Thymus (tissue), 11 donors: ENCODE results near the gene YTHDF2. TPM values are rescaled to one million over a fixed set of nuclear protein-coding genes. Genes with fewer than 3 reads are reported as not detected.

Experiments
- DNase-seq, 9 donors: peaks; one replicate each; pipeline ENCODE4 v3.0.0-alpha.2; 2013; ENCODE audit warnings: low spot score in 9 of 9, low read depth in 6 of 9, missing footprints in 1 of 9
- H3K27ac ChIP-seq, 2 donors: one replicate each; pipeline ENCODE4 v1.5.1; 2013; ENCODE audit warnings: control low read depth in 1 of 2, low read depth in 1 of 2, low read length in 1 of 2, mild to moderate bottlenecking in 1 of 2, moderate library complexity in 1 of 2
- H3K27me3 ChIP-seq, 2 donors: one replicate each; pipeline ENCODE4 v1.5.1; 2013; ENCODE audit warnings: low read length in 1 of 2; ENCODE audit not compliant: control insufficient read depth in 2 of 2, insufficient read depth in 1 of 2
- H3K36me3 ChIP-seq, 2 donors: one replicate each; pipeline ENCODE4 v1.5.1; 2013; ENCODE audit warnings: low read length in 1 of 2, mild to moderate bottlenecking in 1 of 2, moderate library complexity in 1 of 2; ENCODE audit not compliant: control insufficient read depth in 2 of 2, insufficient read depth in 2 of 2
- H3K4me1 ChIP-seq, 2 donors: one replicate each; pipeline ENCODE4 v1.5.1; 2013; ENCODE audit warnings: low read length in 2 of 2; ENCODE audit not compliant: control insufficient read depth in 2 of 2, insufficient read depth in 2 of 2
- H3K4me3 ChIP-seq, 2 donors: one replicate each; pipeline ENCODE4 v1.5.1; 2013; ENCODE audit warnings: low read length in 2 of 2, control low read depth in 1 of 2, mild to moderate bottlenecking in 1 of 2
- H3K9me3 ChIP-seq, 2 donors: one replicate each; pipeline ENCODE4 v1.5.1; 2013; ENCODE audit warnings: low read length in 1 of 2, mild to moderate bottlenecking in 1 of 2; ENCODE audit not compliant: control insufficient read depth in 2 of 2, insufficient read depth in 1 of 2
- WGBS: extraction: QIAGEN DNeasy Blood & Tissue Kit; methylation state at CpG from one replicate; pipeline ENCODE4 v1.1.7; 2013; 5-methylcytosine and 5-hydroxymethylcytosine counted together
- polyA plus RNA-seq: library from polyadenylated mRNA; stranded (reverse); fragments of 200-250 nt; gene quantifications from one replicate; pipeline ENCODE4 v1.2.3, GENCODE V29; 2013
- total RNA-seq: library from RNA; stranded (reverse); fragments of 120-200 nt; gene quantifications from one replicate; pipeline ENCODE4 v1.2.4, GENCODE V29; 2013
- donor health status: healthy.

The YTHDF2 gene
- total and polyA plus RNA-seq, 2 donors, result 50.5 to 72.6 TPM

DNA sequence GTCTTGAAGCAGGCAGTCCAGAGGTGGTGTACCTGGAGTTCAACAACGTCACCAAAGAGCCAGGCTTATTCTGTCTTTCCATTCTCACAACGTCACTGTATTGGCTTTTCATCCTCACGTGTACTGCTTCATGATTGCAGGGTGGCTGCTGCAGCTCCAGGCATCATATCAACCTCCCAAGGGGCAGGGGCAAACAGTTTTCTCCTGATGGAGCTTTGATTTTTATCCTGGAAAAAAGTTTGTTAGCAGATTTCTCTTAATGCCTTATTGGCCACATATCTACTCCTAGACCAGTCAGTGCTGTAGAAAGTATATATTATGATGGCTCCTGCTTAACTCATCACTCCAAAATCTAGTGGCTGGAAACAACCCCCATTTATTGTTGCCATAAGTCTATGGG lies 66.9 kb downstream of the YTHDF2 start:
- Histone ChIP-seq H3K27ac (no peak overlapping the region), H3K36me3 (no peaks in the 10 kb centered on the region), H3K9me3 (no peaks in the 10 kb centered on the region), H3K4me3 (no peak overlapping the region), H3K4me1 (no peaks in the 10 kb centered on the region), H3K27me3 (peaks cover 0 to 6% of the 10 kb centered on the region in 2 donors)
- no peak for DNase-seq
- 97% methylated on average over 3 of the region's 3 CpGs for WGBS

DNA sequence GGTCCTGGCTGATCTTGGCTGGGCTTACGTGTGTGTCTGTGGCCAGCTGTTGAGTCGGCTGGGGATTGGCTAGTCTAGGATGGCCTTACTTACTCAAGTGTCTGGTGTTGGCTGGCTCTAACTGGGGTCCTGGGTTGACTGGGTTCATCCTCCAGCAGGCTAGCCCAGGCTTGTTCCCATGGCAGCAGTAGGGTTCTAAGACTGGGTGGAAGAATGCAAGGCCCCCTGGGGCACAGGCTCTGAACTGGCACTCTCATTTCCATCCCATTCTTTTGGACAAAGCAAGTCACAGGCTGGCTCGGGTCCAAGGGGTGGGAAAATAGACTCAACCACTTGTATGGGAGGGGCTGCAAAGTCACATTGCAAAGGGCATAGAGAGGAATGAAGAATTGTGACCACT lies 67.3 kb downstream of the YTHDF2 start:
- 85% methylated on average over 3 of the region's 3 CpGs for WGBS
- no peaks in the 10 kb centered on the region for H3K4me1 ChIP-seq

GRCh38 chr1:28807046-28807445 lies 70.3 kb downstream of the YTHDF2 start:
- peaks cover 18 to 35% of the 10 kb centered on the region in 2 donors for H3K27me3 ChIP-seq
- H3K9me3 ChIP-seq, result no peaks in the 10 kb centered on the region
- no peaks in the 10 kb centered on the region for H3K4me1 ChIP-seq
- H3K27ac ChIP-seq, result no peak overlapping the region
- no peak overlapping the region for H3K4me3 ChIP-seq
- DNase-seq, result no peak
- no peaks in the 10 kb centered on the region for H3K36me3 ChIP-seq
- 71% methylated on average over 4 of the region's 4 CpGs for WGBS

More for the DNA sequence above, 67.3 kb downstream of the YTHDF2 start:
- Histone ChIP-seq H3K4me3 (no peak overlapping the region), H3K27ac (no peak overlapping the region), H3K27me3 (peaks cover 0 to 8% of the 10 kb centered on the region in 2 donors), H3K36me3 (no peaks in the 10 kb centered on the region), H3K9me3 (no peaks in the 10 kb centered on the region)
- no peak for DNase-seq

DNA sequence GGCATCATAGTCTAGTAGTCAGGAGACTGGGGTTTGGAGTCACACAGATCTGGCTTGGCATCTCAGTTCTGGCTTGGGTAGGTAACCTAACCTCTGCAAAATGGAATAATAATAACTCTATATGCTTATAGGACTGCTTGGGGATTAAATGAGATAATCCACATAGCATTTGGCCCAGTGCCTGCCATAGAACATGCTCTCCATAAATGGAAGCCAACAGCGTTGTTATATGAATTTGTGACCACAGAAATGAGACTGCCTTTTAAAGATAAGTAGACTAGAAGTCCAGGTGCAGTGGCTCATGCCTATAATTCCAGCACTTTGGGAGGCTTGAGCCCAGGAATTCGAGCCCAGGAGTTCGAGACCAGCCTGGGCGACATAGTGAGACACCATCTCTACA lies 71.2 kb downstream of the YTHDF2 start:
- no peak overlapping the region for H3K4me3 ChIP-seq
- H3K4me1 ChIP-seq, result no peaks in the 10 kb centered on the region
- no peaks in the 10 kb centered on the region for H3K9me3 ChIP-seq
- H3K36me3 ChIP-seq, result no peaks in the 10 kb centered on the region
- no peak for DNase-seq
- WGBS, result 83% methylated on average over 4 of the region's 4 CpGs
- H3K27me3 ChIP-seq, result peaks cover 27 to 44% of the 10 kb centered on the region in 2 donors
- H3K27ac ChIP-seq, result no peak overlapping the region

GRCh38 chr1:28811369-28811765 lies 74.6 kb downstream of the YTHDF2 start:
- Histone ChIP-seq H3K4me3 (no peak overlapping the region), H3K27me3 (peaks cover 41 to 74% of the 10 kb centered on the region in 2 donors), H3K9me3 (no peaks in the 10 kb centered on the region), H3K27ac (no peak overlapping the region), H3K4me1 (peaks cover 0 to 3% of the 10 kb centered on the region in 2 donors), H3K36me3 (no peaks in the 10 kb centered on the region)
- no peak for DNase-seq
- WGBS, result 64% methylated on average over 9 of the region's 9 CpGs

- no peaks in the 10 kb centered on the region for H3K9me3 ChIP-seq
- H3K36me3 ChIP-seq, result no peaks in the 10 kb centered on the region
- no peak within 1 kb of the TSS for H3K4me3 ChIP-seq
- no peak for DNase-seq
- peaks cover 41 to 79% of the 10 kb centered on the region in 2 donors for H3K27me3 ChIP-seq
- H3K27ac ChIP-seq, result no peak within 1 kb of the TSS
- 4% methylated on average over 108 of the region's 108 CpGs for WGBS
- peaks cover 0 to 3% of the 10 kb centered on the region in 2 donors for H3K4me1 ChIP-seq
These were observed 75.3 kb downstream of the YTHDF2 start, which contains the start of gene OPRD1 for GRCh38 chr1:28811766-28812668. Gene OPRD1 (plus strand): TSS chr1:28812170. CDS start chr1:28812384, 214 bp downstream.

DNA sequence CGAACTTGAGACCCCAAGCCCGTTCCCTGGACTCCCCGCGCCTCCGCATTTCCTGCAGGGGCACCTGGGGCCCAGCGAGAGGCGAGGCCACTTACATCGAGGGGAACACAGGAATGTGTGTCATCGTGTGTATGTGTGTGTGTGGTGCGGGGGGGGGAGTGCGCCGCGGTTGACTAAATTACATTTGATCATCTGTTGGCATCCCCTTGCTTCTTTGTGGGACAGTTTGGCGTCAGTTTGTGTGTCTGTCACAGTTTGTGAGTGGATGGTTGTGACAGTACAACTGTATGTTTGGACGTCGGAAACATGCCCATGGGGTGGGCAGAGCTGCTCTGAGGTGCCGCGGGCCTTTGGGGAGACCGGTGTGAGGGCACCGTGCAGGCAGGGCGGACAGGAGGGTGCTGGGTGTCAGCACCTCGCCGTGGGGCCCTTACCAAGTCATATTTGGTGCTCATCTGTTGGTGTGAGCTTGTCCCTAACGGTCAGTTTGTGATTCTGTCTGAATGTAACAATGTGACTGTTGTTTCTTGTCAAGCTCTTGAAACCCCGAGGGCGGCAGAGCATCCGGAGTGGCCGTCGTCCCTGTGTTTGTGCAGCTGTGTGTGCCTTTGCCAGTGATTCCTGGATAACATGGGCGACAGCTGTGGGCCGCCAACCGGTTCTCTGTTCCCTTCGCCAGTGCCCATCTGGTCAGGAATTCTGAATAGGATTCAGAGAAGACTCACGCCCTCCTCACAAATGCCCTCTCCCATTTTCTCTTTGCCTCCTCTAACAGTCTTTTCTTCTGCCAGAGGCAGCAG lies 76.1 kb downstream of the YTHDF2 start:
- DNase-seq, result no peak
- peaks cover 41 to 76% of the 10 kb centered on the region in 2 donors for H3K27me3 ChIP-seq
- 52% methylated on average over 34 of the region's 34 CpGs for WGBS

GRCh38 chr1:28813931-28814465 lies 77.3 kb downstream of the YTHDF2 start:
- WGBS, result 96% methylated on average over 15 of the region's 15 CpGs

More for the DNA sequence above, 76.1 kb downstream of the YTHDF2 start:
- Histone ChIP-seq H3K4me1 (peaks cover 0 to 3% of the 10 kb centered on the region in 2 donors), H3K4me3 (no peak overlapping the region), H3K27ac (no peak overlapping the region), H3K9me3 (no peaks in the 10 kb centered on the region), H3K36me3 (no peaks in the 10 kb centered on the region)

More at GRCh38 chr1:28813931-28814465, 77.3 kb downstream of the YTHDF2 start:
- Histone ChIP-seq H3K9me3 (no peaks in the 10 kb centered on the region), H3K4me1 (peaks cover 0 to 3% of the 10 kb centered on the region in 2 donors), H3K27ac (no peak overlapping the region), H3K36me3 (no peaks in the 10 kb centered on the region), H3K4me3 (no peak overlapping the region), H3K27me3 (peaks cover 41 to 77% of the 10 kb centered on the region in 2 donors)
- no peak for DNase-seq
